Measurements from ENCODE around the gene COG5. TPM values are rescaled to one million over a fixed set of nuclear protein-coding genes. Genes with fewer than 3 reads are reported as not detected.
A peak's percentile ranks its signal among the peaks of the same experiment; 100 is the strongest.

COG5 gene
- 47.7 to 52.0 TPM (median 48.1 TPM) in 3 replicates for total RNA-seq

DNA sequence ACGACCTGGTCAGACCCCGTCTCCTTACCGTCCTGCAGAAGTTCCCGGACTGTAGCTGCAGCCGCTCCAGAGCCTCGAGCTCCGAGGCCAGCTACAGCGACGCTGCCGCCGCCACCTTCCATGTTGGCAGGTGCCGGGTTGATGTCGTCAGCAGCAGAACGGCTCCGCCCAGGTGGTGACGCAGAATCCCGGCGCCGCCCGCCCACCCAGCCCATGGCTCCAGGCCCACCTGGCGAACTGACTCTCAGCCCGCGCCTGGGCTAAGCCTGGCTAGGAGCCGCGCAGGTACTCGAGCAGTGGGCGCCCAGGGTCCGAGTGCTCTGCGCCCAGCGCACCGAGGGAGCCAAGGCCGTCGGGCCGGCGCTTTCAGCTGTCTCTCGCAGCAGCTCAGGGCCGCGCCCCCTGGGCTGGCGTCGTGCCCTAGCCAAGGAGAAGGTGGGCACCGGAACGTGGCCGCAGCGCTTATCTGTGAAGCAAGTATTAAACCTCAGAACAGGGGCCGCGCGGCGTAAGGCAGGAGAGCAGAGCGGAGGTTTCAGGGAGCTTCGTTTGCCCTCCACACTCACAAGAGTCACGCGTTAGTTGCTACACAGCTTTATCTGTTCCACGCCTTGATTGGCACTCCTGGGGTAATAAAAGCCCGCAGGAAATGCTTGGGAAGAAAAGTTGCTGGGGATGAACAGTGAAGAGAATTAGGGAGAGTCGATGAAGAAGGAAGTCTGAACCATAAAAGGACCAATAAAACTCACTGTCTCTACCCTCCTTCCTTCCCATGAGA lies at the start of gene COG5, which contains the start of gene DUS4L:
Gene COG5, minus strand, starts transcription at position 146 of the 778 bp plus-strand sequence. Its CDS starts 24 bp downstream, at position 122.
Gene DUS4L, plus strand, starts transcription at position 197 of the 778 bp plus-strand sequence. CDS start 3,100 bp downstream, outside the sequence.
- H3K4me3 Mint-ChIP-seq, result peak within 1 kb of the TSS; percentile 74
- peaks cover 40% of the 10 kb centered on the region for H3K4me1 Mint-ChIP-seq
- peak; percentile 70 to 91 for DNase-seq (ENCODE audit: low spot score in 2 of 2, unreplicated experiment in 2 of 2)
- TF ChIP-seq, protein P1, sequence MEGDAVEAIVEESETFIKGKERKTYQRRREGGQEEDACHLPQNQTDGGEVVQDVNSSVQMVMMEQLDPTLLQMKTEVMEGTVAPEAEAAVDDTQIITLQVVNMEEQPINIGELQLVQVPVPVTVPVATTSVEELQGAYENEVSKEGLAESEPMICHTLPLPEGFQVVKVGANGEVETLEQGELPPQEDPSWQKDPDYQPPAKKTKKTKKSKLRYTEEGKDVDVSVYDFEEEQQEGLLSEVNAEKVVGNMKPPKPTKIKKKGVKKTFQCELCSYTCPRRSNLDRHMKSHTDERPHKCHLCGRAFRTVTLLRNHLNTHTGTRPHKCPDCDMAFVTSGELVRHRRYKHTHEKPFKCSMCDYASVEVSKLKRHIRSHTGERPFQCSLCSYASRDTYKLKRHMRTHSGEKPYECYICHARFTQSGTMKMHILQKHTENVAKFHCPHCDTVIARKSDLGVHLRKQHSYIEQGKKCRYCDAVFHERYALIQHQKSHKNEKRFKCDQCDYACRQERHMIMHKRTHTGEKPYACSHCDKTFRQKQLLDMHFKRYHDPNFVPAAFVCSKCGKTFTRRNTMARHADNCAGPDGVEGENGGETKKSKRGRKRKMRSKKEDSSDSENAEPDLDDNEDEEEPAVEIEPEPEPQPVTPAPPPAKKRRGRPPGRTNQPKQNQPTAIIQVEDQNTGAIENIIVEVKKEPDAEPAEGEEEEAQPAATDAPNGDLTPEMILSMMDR (IDR thresholded peaks at IDR 0.05; ENCODE audit: unreplicated experiment), result no peak
- H3K9me3 Mint-ChIP-seq, result no peaks in the 10 kb centered on the region
- peak within 1 kb of the TSS; percentile 92 for H3K27ac Mint-ChIP-seq
- H3K27me3 Mint-ChIP-seq (ENCODE audit: low read depth), result no peaks in the 10 kb centered on the region
- H3K36me3 Mint-ChIP-seq, result peaks cover 6% of the 10 kb centered on the region

GRCh38 chr7:107613439-107613838 lies 49.7 kb upstream of the COG5 start:
- peaks cover 25% of the 10 kb centered on the region for H3K4me1 Mint-ChIP-seq
- peaks cover 19% of the 10 kb centered on the region for H3K36me3 Mint-ChIP-seq
- H3K27me3 Mint-ChIP-seq (ENCODE audit: low read depth), result no peaks in the 10 kb centered on the region
- no peak overlapping the region for H3K27ac Mint-ChIP-seq
- no peaks in the 10 kb centered on the region for H3K9me3 Mint-ChIP-seq
- no peak for DNase-seq (ENCODE audit: low spot score in 2 of 2, unreplicated experiment in 2 of 2)
- TF ChIP-seq, protein P1 (IDR thresholded peaks at IDR 0.05; ENCODE audit: unreplicated experiment), result no peak
- H3K4me3 Mint-ChIP-seq, result no peak overlapping the region

- Mint-ChIP-seq H3K9me3 (no peaks in the 10 kb centered on the region), H3K27ac (no peak overlapping the region), H3K36me3 (peaks cover 10% of the 10 kb centered on the region), H3K27me3 (ENCODE audit: low read depth) (no peaks in the 10 kb centered on the region), H3K4me1 (peaks cover 26% of the 10 kb centered on the region), H3K4me3 (no peak overlapping the region)
- TF ChIP-seq, protein P1 (IDR thresholded peaks at IDR 0.05; ENCODE audit: unreplicated experiment), result no peak
- no peak for DNase-seq (ENCODE audit: low spot score in 2 of 2, unreplicated experiment in 2 of 2)
Observed at GRCh38 chr7:107610323-107610722, 46.6 kb upstream of the COG5 start.

DNA sequence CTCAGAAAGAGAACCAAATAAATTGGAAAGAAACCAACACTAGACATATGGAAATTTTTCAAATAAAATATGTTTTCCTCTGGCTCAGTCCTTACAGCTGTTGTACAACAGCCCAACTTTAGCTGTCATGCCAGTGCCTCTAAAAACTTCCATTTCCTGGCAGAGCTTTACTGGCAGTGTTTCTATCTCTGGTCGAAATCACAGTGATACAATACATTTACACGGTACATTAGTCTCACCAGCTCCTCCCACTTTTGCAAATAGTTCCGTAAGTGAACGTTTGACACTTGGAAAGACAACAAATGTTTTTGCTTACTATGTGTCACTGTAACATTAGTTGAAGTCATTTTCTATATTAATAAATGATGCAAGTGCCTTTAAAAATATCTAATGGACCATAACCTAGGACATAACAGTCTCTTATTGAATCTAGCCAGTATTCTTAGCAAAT lies 46.1 kb upstream of the COG5 start:
- peaks cover 7% of the 10 kb centered on the region for H3K36me3 Mint-ChIP-seq
- H3K4me1 Mint-ChIP-seq, result peaks cover 26% of the 10 kb centered on the region
- DNase-seq (ENCODE audit: low spot score in 2 of 2, unreplicated experiment in 2 of 2), result no peak
- no peaks in the 10 kb centered on the region for H3K9me3 Mint-ChIP-seq
- no peak overlapping the region for H3K27ac Mint-ChIP-seq
- H3K27me3 Mint-ChIP-seq (ENCODE audit: low read depth), result no peaks in the 10 kb centered on the region
- TF ChIP-seq, protein P1 (IDR thresholded peaks at IDR 0.05; ENCODE audit: unreplicated experiment), result no peak
- no peak overlapping the region for H3K4me3 Mint-ChIP-seq

GRCh38 chr7:107606303-107606702 lies 42.6 kb upstream of the COG5 start:
- Mint-ChIP-seq H3K27ac (no peak overlapping the region), H3K27me3 (ENCODE audit: low read depth) (no peaks in the 10 kb centered on the region), H3K4me3 (no peak overlapping the region), H3K4me1 (peaks cover 21% of the 10 kb centered on the region), H3K36me3 (peaks cover 4% of the 10 kb centered on the region), H3K9me3 (no peaks in the 10 kb centered on the region)
- DNase-seq (ENCODE audit: low spot score in 2 of 2, unreplicated experiment in 2 of 2), result no peak
- TF ChIP-seq, protein P1 (IDR thresholded peaks at IDR 0.05; ENCODE audit: unreplicated experiment), result no peak
